DND-41 (cell line): Measurements from ENCODE around the gene RPL13A.
"Not testable (repeated sequence)": the region's sequence is repeated elsewhere in the genome, so short reads cannot be mapped to it uniquely, and the experiment has no call there.

Experiments
- ATAC-seq: fragments of 200-7000 bp; cut with Tn5 transposase; 3 replicates; pipeline ENCODE4 v1.9.1; 2021; ENCODE audit warnings: low read depth; ENCODE audit not compliant: insufficient read depth
- DNase-seq: peaks from one replicate; pipeline ENCODE4 v3.0.0-alpha.2; 2020
- H2AFZ ChIP-seq: 2 replicates; pipeline ENCODE4 v1.6.0; 2012; ENCODE audit warnings: low read depth, low read length
- H3K27ac ChIP-seq: 2 replicates; pipeline ENCODE4 v1.5.1; 2012; ENCODE audit warnings: low read length, inconsistent platforms
- H3K27me3 ChIP-seq: fragments of 200-600 bp; sonication (generic); 2 replicates; pipeline ENCODE4 v1.6.0; 2012; ENCODE audit warnings: low read length, mild to moderate bottlenecking, inconsistent platforms; ENCODE audit not compliant: insufficient read depth, poor library complexity
- H3K36me3 ChIP-seq: 2 replicates; pipeline ENCODE4 v1.5.1; 2012; ENCODE audit warnings: low read length, inconsistent platforms; ENCODE audit not compliant: insufficient read depth
- H3K4me1 ChIP-seq: 2 replicates; pipeline ENCODE4 v1.5.1; 2012; ENCODE audit warnings: mild to moderate bottlenecking, low read length; ENCODE audit not compliant: insufficient read depth
- H3K4me2 ChIP-seq: 2 replicates; pipeline ENCODE4 v1.6.0; 2012; ENCODE audit warnings: mild to moderate bottlenecking, moderate library complexity, low read length, inconsistent platforms; ENCODE audit not compliant: insufficient read depth
- H3K4me3 ChIP-seq, 2 experiments: fragments of 200-600 bp in 1 of 2; shearing (Covaris generic) in 1 of 2; 2 replicates each; pipeline ENCODE4 v1.5.1; 2012 to 2016; ENCODE audit warnings: inconsistent platforms in 2 of 2, low read length in 2 of 2, mild to moderate bottlenecking in 2 of 2, low read depth in 1 of 2, moderate library complexity in 1 of 2
- H3K79me2 ChIP-seq: 2 replicates; pipeline ENCODE4 v1.6.0; 2012; ENCODE audit warnings: low read length, inconsistent platforms; ENCODE audit not compliant: insufficient read depth
- H3K9ac ChIP-seq: 2 replicates; pipeline ENCODE4 v1.6.0; 2012; ENCODE audit warnings: low read depth, mild to moderate bottlenecking, inconsistent platforms, low read length, moderate library complexity
- H3K9me3 ChIP-seq: 2 replicates; pipeline ENCODE4 v1.5.1; 2012; ENCODE audit warnings: low read length, moderate library complexity, mild to moderate bottlenecking, inconsistent platforms; ENCODE audit not compliant: insufficient read depth, severe bottlenecking
- H4K20me1 ChIP-seq: 2 replicates; pipeline ENCODE4 v1.6.0; 2012; ENCODE audit warnings: low read length; ENCODE audit not compliant: insufficient read depth
- CTCF ChIP-seq: IDR thresholded peaks from 2 replicates; pipeline ENCODE4 v1.5.1; 2012; ENCODE audit warnings: borderline replicate concordance, low read length, moderate library complexity, mild to moderate bottlenecking; ENCODE audit not compliant: poor library complexity, severe bottlenecking; ENCODE audit errors: extremely low read depth
- EZH2 ChIP-seq: IDR thresholded peaks from 3 replicates; pipeline ENCODE4 v1.6.1; 2012; ENCODE audit warnings: borderline replicate concordance, low read depth, mild to moderate bottlenecking, moderate library complexity, low read length, inconsistent platforms; ENCODE audit not compliant: severe bottlenecking

Gene RPL13A

GRCh38 chr19:49459388-49459787 is 28.0 kb upstream of the RPL13A start:
- peaks cover 35% of the 10 kb centered on the region for H3K79me2 ChIP-seq
- no peak overlapping the region for H3K4me2 ChIP-seq
- H3K27ac ChIP-seq = no peak overlapping the region
- ATAC-seq (0 out of 3 replicates have a peak, but pooled peaks have one; percentile 31), DNase-seq (no peak)
- H3K4me1 ChIP-seq = peaks cover 5% of the 10 kb centered on the region
- TF ChIP-seq EZH2 = no peak
- no peak for TF ChIP-seq CTCF
- H2AFZ ChIP-seq = no peak overlapping the region
- no peaks in the 10 kb centered on the region for H3K27me3 ChIP-seq
- H3K4me3 ChIP-seq = no peak overlapping the region
- no peaks in the 10 kb centered on the region for H3K9me3 ChIP-seq
- no peak overlapping the region for H3K9ac ChIP-seq
- peaks cover 46% of the 10 kb centered on the region for H3K36me3 ChIP-seq
- no peaks in the 10 kb centered on the region for H4K20me1 ChIP-seq

- ATAC-seq, H3K4me1 ChIP-seq, H4K20me1 ChIP-seq, H2AFZ ChIP-seq, H3K9ac ChIP-seq, H3K27ac ChIP-seq, H3K27me3 ChIP-seq, H3K4me3 ChIP-seq, DNase-seq, H3K9me3 ChIP-seq, H3K4me2 ChIP-seq: not testable (repeated sequence)
- peaks cover 53% of the 10 kb centered on the region for H3K36me3 ChIP-seq
- peaks cover 20% of the 10 kb centered on the region for H3K79me2 ChIP-seq
These were observed 26.3 kb upstream of the RPL13A start for GRCh38 chr19:49461130-49461529.

- ATAC-seq (no peak), DNase-seq (no peak)
- H2AFZ ChIP-seq = no peak overlapping the region
These were observed 25.8 kb upstream of the RPL13A start for GRCh38 chr19:49461656-49462055.

GRCh38 chr19:49462492-49462891 is 24.9 kb upstream of the RPL13A start:
- H3K79me2 ChIP-seq = peaks cover 11% of the 10 kb centered on the region
- H3K4me2 ChIP-seq = no peak overlapping the region
- no peaks in the 10 kb centered on the region for H3K4me1 ChIP-seq
- H3K9ac ChIP-seq = no peak overlapping the region
- TF ChIP-seq EZH2 (no peak), CTCF (no peak)
- H3K36me3 ChIP-seq = peaks cover 57% of the 10 kb centered on the region
- DNase-seq = no peak
- no peaks in the 10 kb centered on the region for H4K20me1 ChIP-seq
- no peaks in the 10 kb centered on the region for H3K9me3 ChIP-seq
- no peaks in the 10 kb centered on the region for H3K27me3 ChIP-seq
- H2AFZ ChIP-seq = no peak overlapping the region
- no peak overlapping the region for H3K27ac ChIP-seq
- no peak for ATAC-seq
- no peak overlapping the region for H3K4me3 ChIP-seq

More at GRCh38 chr19:49461656-49462055, 25.8 kb upstream of the RPL13A start:
- H3K27ac ChIP-seq = no peak overlapping the region
- no peaks in the 10 kb centered on the region for H3K27me3 ChIP-seq
- no peak for TF ChIP-seq EZH2
- no peak for TF ChIP-seq CTCF
- H3K4me2 ChIP-seq = no peak overlapping the region
- peaks cover 15% of the 10 kb centered on the region for H3K79me2 ChIP-seq
- H4K20me1 ChIP-seq = no peaks in the 10 kb centered on the region
- H3K36me3 ChIP-seq = peaks cover 53% of the 10 kb centered on the region
- H3K4me1 ChIP-seq = no peaks in the 10 kb centered on the region
- no peak overlapping the region for H3K4me3 ChIP-seq
- no peaks in the 10 kb centered on the region for H3K9me3 ChIP-seq
- H3K9ac ChIP-seq = no peak overlapping the region
